Calu3 (cell line): ENCODE data around the gene TLL2. TPM values are rescaled to one million over a fixed set of nuclear protein-coding genes. Genes with fewer than 3 reads are reported as not detected.
"Not testable (repeated sequence)": the region's sequence is repeated elsewhere in the genome, so short reads cannot be mapped to it uniquely, and the experiment has no call there.

Source experiments
- BruUV-seq: library from RNA; stranded (reverse); fragments of 400-500 nt; replicated peaks from 2 replicates; lab custom pipeline; 2021; lab: Mats Ljungman, UMichigan
- CTCF ChIA-PET: fragments of 300-600 bp; sonication (Branson Sonifier 250); formaldehyde crosslinking; loops from one replicate; lab custom pipeline; 2022; ENCODE audit warnings: antibody characterized with exemption; lab: Charles Lee
- DNase-seq: peaks from one replicate; pipeline ENCODE4 v3.0.0; 2022
- H3K27ac Mint-ChIP-seq: one replicate; pipeline ENCODE4 v1.8.0; 2022; ENCODE audit warnings: mixed read lengths; ENCODE audit not compliant: unreplicated experiment
- H3K27me3 Mint-ChIP-seq: one replicate; pipeline ENCODE4 v1.8.0; 2022; ENCODE audit warnings: mixed read lengths; ENCODE audit not compliant: unreplicated experiment
- H3K36me3 Mint-ChIP-seq: one replicate; pipeline ENCODE4 v1.8.0; 2022; ENCODE audit warnings: mild to moderate bottlenecking, moderate library complexity, mixed read lengths; ENCODE audit not compliant: insufficient read depth, unreplicated experiment
- H3K4me1 Mint-ChIP-seq: one replicate; pipeline ENCODE4 v1.8.0; 2022; ENCODE audit warnings: mild to moderate bottlenecking, low read depth, mixed read lengths; ENCODE audit not compliant: unreplicated experiment
- H3K4me3 Mint-ChIP-seq: one replicate; pipeline ENCODE4 v1.8.0; 2022; ENCODE audit warnings: mild to moderate bottlenecking, low read depth, moderate library complexity, mixed read lengths; ENCODE audit not compliant: unreplicated experiment
- H3K9me3 Mint-ChIP-seq: one replicate; pipeline ENCODE4 v1.8.0; 2022; ENCODE audit warnings: low read depth, mixed read lengths; ENCODE audit not compliant: unreplicated experiment
- intact Hi-C: fragments of 100-400 bp; cut with micrococcal nuclease; formaldehyde crosslinking; loops from one replicate; pipeline ENCODE4 v1.10.0; 2022; ENCODE audit not compliant: unreplicated experiment
- total RNA-seq: library from RNA; stranded (reverse); gene quantifications from 2 replicates; pipeline ENCODE4 v1.2.3, GENCODE V29; 2022
- TF ChIP-seq, protein P1 (sequence below): fragments of 200-600 bp; IDR thresholded peaks from one replicate; pipeline ENCODE4 v1.8.0; 2022; ENCODE audit warnings: antibody characterized with exemption; ENCODE audit not compliant: unreplicated experiment

The TLL2 gene
- total RNA-seq, 1 experiment from 2014 or later, result 0.66 TPM

DNA sequence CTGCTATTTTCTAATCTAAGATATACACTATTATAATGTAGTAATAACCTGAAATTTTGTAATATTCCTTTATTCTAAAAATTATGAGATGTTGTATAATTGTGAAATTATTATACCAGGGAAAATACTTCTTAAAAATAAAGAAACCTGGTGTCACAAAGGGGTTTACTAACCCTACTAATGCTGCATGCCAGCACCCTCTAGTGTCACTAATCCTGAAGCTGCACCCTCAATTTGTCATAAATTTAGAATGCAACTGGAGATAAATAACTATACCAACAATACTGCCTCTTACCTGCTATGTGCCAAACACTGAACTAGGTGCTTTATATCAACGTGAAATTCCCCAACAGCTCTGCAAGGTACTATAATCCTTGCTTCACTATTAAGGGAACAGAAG, 42.3 kb upstream of the TLL2 start:
- no TSS peak for BruUV-seq
- Mint-ChIP-seq H3K9me3 (no peaks in the 10 kb centered on the region), H3K27me3 (no peaks in the 10 kb centered on the region), H3K4me3 (no peak overlapping the region), H3K27ac (no peak overlapping the region), H3K36me3 (peaks cover 9% of the 10 kb centered on the region), H3K4me1 (no peaks in the 10 kb centered on the region)
- TF ChIP-seq, protein P1, sequence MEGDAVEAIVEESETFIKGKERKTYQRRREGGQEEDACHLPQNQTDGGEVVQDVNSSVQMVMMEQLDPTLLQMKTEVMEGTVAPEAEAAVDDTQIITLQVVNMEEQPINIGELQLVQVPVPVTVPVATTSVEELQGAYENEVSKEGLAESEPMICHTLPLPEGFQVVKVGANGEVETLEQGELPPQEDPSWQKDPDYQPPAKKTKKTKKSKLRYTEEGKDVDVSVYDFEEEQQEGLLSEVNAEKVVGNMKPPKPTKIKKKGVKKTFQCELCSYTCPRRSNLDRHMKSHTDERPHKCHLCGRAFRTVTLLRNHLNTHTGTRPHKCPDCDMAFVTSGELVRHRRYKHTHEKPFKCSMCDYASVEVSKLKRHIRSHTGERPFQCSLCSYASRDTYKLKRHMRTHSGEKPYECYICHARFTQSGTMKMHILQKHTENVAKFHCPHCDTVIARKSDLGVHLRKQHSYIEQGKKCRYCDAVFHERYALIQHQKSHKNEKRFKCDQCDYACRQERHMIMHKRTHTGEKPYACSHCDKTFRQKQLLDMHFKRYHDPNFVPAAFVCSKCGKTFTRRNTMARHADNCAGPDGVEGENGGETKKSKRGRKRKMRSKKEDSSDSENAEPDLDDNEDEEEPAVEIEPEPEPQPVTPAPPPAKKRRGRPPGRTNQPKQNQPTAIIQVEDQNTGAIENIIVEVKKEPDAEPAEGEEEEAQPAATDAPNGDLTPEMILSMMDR, result no peak
- intact Hi-C loops, result no loop called here
- DNase-seq, result no peak
- CTCF ChIA-PET, result interaction anchor here (0.7 kb wide), 1 partner anchor 68 kb away, joined by 4 read pairs; no protein-coding TSS in a partner anchor

DNA sequence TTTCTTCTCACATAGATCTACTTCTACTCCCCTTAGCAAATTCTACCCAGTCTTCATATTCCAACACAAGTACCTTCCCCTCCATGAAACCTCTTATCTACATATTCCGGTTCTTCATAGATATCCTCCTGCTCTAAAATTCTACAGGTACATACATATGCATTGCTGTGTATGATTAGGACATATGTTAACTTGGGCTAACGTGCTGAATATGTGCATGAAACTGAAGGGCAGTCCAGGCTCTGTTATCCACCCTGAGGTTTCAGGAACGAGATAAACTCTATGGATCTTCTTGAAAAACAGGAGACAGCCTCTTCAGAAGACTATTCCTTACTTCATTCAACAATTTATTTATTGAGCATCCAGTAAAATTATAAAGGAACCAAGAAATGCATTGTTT, 41.6 kb upstream of the TLL2 start:
- DNase-seq, result no peak
- H3K36me3 Mint-ChIP-seq, result peaks cover 6% of the 10 kb centered on the region
- intact Hi-C loops, result no loop called here
- no peaks in the 10 kb centered on the region for H3K9me3 Mint-ChIP-seq
- no peak overlapping the region for H3K4me3 Mint-ChIP-seq
- TF ChIP-seq, protein P1, result no peak
- H3K27ac Mint-ChIP-seq, result no peak overlapping the region
- no TSS peak for BruUV-seq
- CTCF ChIA-PET, result no interaction called here
- H3K4me1 Mint-ChIP-seq, result no peaks in the 10 kb centered on the region
- H3K27me3 Mint-ChIP-seq, result no peaks in the 10 kb centered on the region

DNA sequence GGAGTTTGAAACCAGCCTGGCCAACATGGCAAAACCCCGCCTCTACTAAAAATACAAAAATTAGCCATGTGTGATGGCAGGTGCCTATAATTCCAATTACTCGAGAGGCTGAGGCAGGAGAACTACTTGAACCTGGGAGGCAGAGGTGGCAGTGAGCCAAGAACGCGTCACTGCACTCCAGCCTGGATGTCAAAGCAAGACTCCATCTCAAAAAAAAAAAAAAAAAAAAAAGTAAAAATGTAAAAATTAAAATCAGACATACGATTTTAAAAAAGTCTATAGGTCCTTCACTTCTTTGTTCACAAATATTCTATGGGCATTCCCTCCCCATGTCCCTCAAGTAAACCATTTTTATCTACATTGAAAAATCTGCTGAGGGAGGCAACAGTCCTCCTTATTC, 34.9 kb upstream of the TLL2 start:
- DNase-seq, result no peak
- intact Hi-C loops, result no loop called here
- Mint-ChIP-seq H3K9me3 (no peaks in the 10 kb centered on the region), H3K4me3 (no peak overlapping the region), H3K36me3 (peaks cover 35% of the 10 kb centered on the region), H3K27me3 (no peaks in the 10 kb centered on the region), H3K4me1 (peaks cover 6% of the 10 kb centered on the region), H3K27ac (peak overlapping the region; percentile 60)
- TF ChIP-seq, protein P1, result no peak
- CTCF ChIA-PET, result no interaction called here
- no TSS peak for BruUV-seq

DNA sequence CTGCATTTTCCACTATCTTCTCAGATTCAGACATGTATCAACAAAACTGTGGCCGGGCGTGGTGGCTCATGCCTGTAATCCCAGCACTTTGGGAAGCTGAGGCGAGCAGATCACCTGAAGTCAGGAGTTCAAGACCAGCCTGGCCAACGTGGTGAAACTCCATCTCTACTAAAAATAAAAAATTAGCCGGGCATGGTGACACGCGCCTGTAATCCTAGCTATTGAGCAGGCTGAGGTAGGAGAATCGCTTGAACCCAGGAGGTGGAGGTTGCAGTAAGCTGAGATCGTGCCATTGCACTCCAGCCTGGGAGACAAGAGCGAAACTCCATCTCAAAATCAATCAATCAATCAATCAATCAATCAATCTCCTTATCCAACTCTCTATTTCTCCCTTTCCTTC, 31.8 kb upstream of the TLL2 start:
- CTCF ChIA-PET, result interaction anchor here (1.2 kb wide), 1 partner anchor 26 kb away, joined by 4 read pairs; no protein-coding TSS in a partner anchor
- H3K36me3 Mint-ChIP-seq, result peaks cover 50% of the 10 kb centered on the region
- H3K4me3 Mint-ChIP-seq, intact Hi-C loops, H3K4me1 Mint-ChIP-seq, DNase-seq, BruUV-seq, H3K9me3 Mint-ChIP-seq, H3K27me3 Mint-ChIP-seq, H3K27ac Mint-ChIP-seq: not testable (repeated sequence)

GRCh38 chr10:96541921-96542320, 28.2 kb upstream of the TLL2 start:
- no peak for DNase-seq
- Mint-ChIP-seq H3K27ac (no peak overlapping the region), H3K4me3 (no peak overlapping the region), H3K4me1 (no peaks in the 10 kb centered on the region), H3K27me3 (no peaks in the 10 kb centered on the region), H3K36me3 (peaks cover 43% of the 10 kb centered on the region), H3K9me3 (no peaks in the 10 kb centered on the region)
- CTCF ChIA-PET, result no interaction called here
- intact Hi-C loops, result no loop called here
- TF ChIP-seq, protein P1, result no peak
- BruUV-seq, result no TSS peak
